HL-60 (cell line): ENCODE data around the gene MSL1.
A peak's percentile ranks its signal among the peaks of the same experiment; 100 is the strongest.

ENCODE experiments used
- DNase-seq, 2 experiments: peaks; one replicate each; pipeline ENCODE4 v3.0.0-alpha.2; 2010 to 2020; ENCODE audit warnings: low read depth in 1 of 2, low spot score in 1 of 2
- H3K27ac ChIP-seq: fragments of 250-450 bp; sonication (Bioruptor Pico); replicated peaks from 2 replicates; pipeline ENCODE4 v1.5.1; 2020; ENCODE audit warnings: mild to moderate bottlenecking, moderate library complexity
- H3K27me3 ChIP-seq: fragments of 250-450 bp; sonication (Bioruptor Pico); 2 replicates; pipeline ENCODE4 v1.5.1; 2021; ENCODE audit warnings: mild to moderate bottlenecking, moderate library complexity; ENCODE audit not compliant: insufficient read depth, poor library complexity, severe bottlenecking
- H3K4me3 ChIP-seq: replicated peaks from 2 replicates; pipeline ENCODE4 v1.5.1; 2011; ENCODE audit warnings: mild to moderate bottlenecking, control low read depth, low read length; ENCODE audit not compliant: insufficient read depth
- CTCF ChIP-seq: IDR thresholded peaks from one replicate; pipeline ENCODE4 v1.5.1; 2011; ENCODE audit warnings: low read length, control low read depth, inconsistent platforms; ENCODE audit not compliant: insufficient read depth
- GABPA ChIP-seq: IDR thresholded peaks from 2 replicates; pipeline ENCODE4 v1.6.1; 2012; ENCODE audit warnings: low read depth
- POLR2AphosphoS5 ChIP-seq: IDR thresholded peaks from 2 replicates; pipeline ENCODE4 v1.6.1; 2012; ENCODE audit warnings: low read depth
- REST ChIP-seq: IDR thresholded peaks from 2 replicates; pipeline ENCODE4 v1.6.1; 2012; ENCODE audit warnings: low read depth; ENCODE audit not compliant: insufficient replicate concordance
- SPI1 ChIP-seq: IDR thresholded peaks from 2 replicates; pipeline ENCODE4 v1.6.1; 2012; ENCODE audit warnings: low read depth, mild to moderate bottlenecking, borderline replicate concordance

Gene MSL1

GRCh38 chr17:40153603-40154236, 31.9 kb downstream of the MSL1 start:
- no peak overlapping the region for H3K4me3 ChIP-seq
- H3K27me3 ChIP-seq: no peaks in the 10 kb centered on the region
- H3K27ac ChIP-seq: peak overlapping the region; percentile 67
- TF ChIP-seq POLR2AphosphoS5 (no peak), GABPA (no peak), REST (no peak), CTCF (no peak), SPI1 (no peak)
- no peak for DNase-seq

- TF ChIP-seq POLR2AphosphoS5: no peak
- peak; percentile 86 for TF ChIP-seq SPI1
- TF ChIP-seq GABPA: no peak
- TF ChIP-seq REST: no peak
- no peak for TF ChIP-seq CTCF
- Histone ChIP-seq H3K4me3 (no peak overlapping the region), H3K27me3 (no peaks in the 10 kb centered on the region), H3K27ac (0 out of 2 replicates have a peak overlapping the region, but pooled peaks have one; percentile 6)
- peak in 1 of 2 experiments; percentile 38 for DNase-seq
These were observed 36.2 kb downstream of the MSL1 start for GRCh38 chr17:40157973-40158372.

GRCh38 chr17:40158438-40159013, 36.8 kb downstream of the MSL1 start:
- H3K4me3 ChIP-seq: no peak overlapping the region
- 0 out of 2 replicates have a peak overlapping the region, but pooled peaks have one; percentile 0 for H3K27ac ChIP-seq
- peak in 1 of 2 experiments; percentile 58 for DNase-seq
- H3K27me3 ChIP-seq: no peaks in the 10 kb centered on the region
- TF ChIP-seq GABPA (no peak), CTCF (no peak), REST (no peak), POLR2AphosphoS5 (no peak), SPI1 (no peak)
